Heart left ventricle (tissue), 13 donors: ENCODE measurements around the gene CCDC185.

ENCODE experiments used
- CTCF ChIP-seq, 12 donors: fragments of 200-600 bp; sonication (generic) in 4 of 12; IDR thresholded peaks; one replicate each; pipeline versions ENCODE4 v1.5.0 to v1.8.0; 2018 to 2022; ENCODE audit warnings: antibody characterized with exemption in 12 of 12, mild to moderate bottlenecking in 5 of 12
- POLR2A ChIP-seq, 2 donors: fragments of 450-650 bp; IDR thresholded peaks; one replicate each; pipeline ENCODE4 v1.6.1; 2017; ENCODE audit warnings: antibody characterized with exemption in 2 of 2, mild to moderate bottlenecking in 2 of 2, moderate library complexity in 2 of 2
- donor health status: ischemic (EF 13 %, LVEDD 7.1; RV severe dilation, severe dysfunction).
- donor health status: DM: no; HTN: yes; CAD: no.
- donor health status: DM: no; HTN: no; CAD: no.
- donor health status: ischemic (EF 25% LVEDD 6.9; RV normal size, moderate dysfunction).
- donor health status: ischemic (EF 25% LVEDD 5.7; RV mildly dilated, moderate dysfunction).
- donor health status: ischemic (EF 35%, LVEDD 5.7; RV mildly dilated, moderate dysfunction).
- donor health status: nonischemic (EF 11% LVEDD 7.7; RV severe dilation, severe dysfunction).
- donor health status: DM: yes; HTN: yes; CAD: no.
- donor health status: PGD.
- donor health status: ischemic (EF 29% LVEDD 5.4; RV normal size, mild dysfunction).
- donor health status: nonischemic (EF 23%, LVEDD 6.1; RV moderate dilation, normal function).

- TF ChIP-seq POLR2A (IDR thresholded peaks at IDR 0.05) (no peak), CTCF (IDR thresholded peaks at IDR 0.05) (no peak)
These were observed 12.3 kb downstream of the CCDC185 start for GRCh38 chr1:223405507-223405906.
